ENCODE data around the gene ANTXRL.

The ANTXRL gene

DNA sequence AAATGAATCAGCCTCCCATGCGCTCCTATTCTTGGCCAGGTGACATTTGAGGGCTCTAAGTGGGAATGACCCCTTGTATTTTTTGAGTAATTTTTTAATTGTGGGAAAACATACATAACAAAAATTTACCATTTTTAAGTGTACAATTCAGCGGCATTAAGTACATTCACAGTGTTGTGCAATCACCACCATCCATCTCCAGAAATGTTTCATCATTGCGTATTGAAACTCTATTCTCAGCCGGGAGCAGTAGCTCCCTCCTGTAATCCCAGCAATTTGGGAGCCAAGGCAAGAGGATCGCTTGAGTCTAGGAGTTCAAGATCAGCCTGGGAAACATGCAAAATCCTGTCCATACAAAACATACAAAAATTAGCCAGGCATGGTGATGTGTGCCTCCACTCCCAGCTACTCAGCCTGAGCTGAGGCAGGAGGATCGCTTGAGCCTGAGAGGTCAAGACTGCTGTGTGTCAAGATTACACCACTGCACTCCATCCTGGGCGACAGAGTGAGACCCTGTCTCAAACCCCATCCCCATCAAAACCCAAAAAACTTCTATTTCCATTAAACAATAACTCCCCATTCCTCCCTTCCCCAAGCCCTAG is 2.5 kb downstream of the ANTXRL start:
- Histone ChIP-seq H3K27me3 (ENCODE audit: insufficient read depth, low read length, poor library complexity) (no peaks in the 10 kb centered on the region), H3K4me1 (ENCODE audit: insufficient read depth, low read length) (peaks cover 16% of the 10 kb centered on the region), H3K4me3 (ENCODE audit: low read depth in 1 of 2, low read length in 2 of 2) (no peak overlapping the region), H2AFZ (ENCODE audit: low read depth, low read length) (no peak overlapping the region), H3K79me2 (ENCODE audit: insufficient read depth, low read length) (no peaks in the 10 kb centered on the region), H3K9ac (ENCODE audit: low read depth, low read length) (no peak overlapping the region), H3K36me3 (ENCODE audit: insufficient read depth, low read length) (no peaks in the 10 kb centered on the region), H3K27ac (ENCODE audit: low read length) (no peak overlapping the region), H3K9me3 (ENCODE audit: insufficient read depth, low read length, severe bottlenecking) (no peaks in the 10 kb centered on the region), H4K20me1 (ENCODE audit: insufficient read depth, low read length) (no peaks in the 10 kb centered on the region), H3K4me2 (ENCODE audit: insufficient read depth, low read length) (no peak overlapping the region)
- TF ChIP-seq EZH2 (IDR thresholded peaks at IDR 0.05; ENCODE audit: borderline replicate concordance, low read depth, low read length, severe bottlenecking): no peak
- TF ChIP-seq, protein P1, sequence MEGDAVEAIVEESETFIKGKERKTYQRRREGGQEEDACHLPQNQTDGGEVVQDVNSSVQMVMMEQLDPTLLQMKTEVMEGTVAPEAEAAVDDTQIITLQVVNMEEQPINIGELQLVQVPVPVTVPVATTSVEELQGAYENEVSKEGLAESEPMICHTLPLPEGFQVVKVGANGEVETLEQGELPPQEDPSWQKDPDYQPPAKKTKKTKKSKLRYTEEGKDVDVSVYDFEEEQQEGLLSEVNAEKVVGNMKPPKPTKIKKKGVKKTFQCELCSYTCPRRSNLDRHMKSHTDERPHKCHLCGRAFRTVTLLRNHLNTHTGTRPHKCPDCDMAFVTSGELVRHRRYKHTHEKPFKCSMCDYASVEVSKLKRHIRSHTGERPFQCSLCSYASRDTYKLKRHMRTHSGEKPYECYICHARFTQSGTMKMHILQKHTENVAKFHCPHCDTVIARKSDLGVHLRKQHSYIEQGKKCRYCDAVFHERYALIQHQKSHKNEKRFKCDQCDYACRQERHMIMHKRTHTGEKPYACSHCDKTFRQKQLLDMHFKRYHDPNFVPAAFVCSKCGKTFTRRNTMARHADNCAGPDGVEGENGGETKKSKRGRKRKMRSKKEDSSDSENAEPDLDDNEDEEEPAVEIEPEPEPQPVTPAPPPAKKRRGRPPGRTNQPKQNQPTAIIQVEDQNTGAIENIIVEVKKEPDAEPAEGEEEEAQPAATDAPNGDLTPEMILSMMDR (IDR thresholded peaks at IDR 0.05; ENCODE audit: borderline replicate concordance, extremely low read depth, low read length, poor library complexity, severe bottlenecking): no peak
- ATAC-seq (ENCODE audit: insufficient read depth, low read depth) (no peak), DNase-seq (no peak)

DNA sequence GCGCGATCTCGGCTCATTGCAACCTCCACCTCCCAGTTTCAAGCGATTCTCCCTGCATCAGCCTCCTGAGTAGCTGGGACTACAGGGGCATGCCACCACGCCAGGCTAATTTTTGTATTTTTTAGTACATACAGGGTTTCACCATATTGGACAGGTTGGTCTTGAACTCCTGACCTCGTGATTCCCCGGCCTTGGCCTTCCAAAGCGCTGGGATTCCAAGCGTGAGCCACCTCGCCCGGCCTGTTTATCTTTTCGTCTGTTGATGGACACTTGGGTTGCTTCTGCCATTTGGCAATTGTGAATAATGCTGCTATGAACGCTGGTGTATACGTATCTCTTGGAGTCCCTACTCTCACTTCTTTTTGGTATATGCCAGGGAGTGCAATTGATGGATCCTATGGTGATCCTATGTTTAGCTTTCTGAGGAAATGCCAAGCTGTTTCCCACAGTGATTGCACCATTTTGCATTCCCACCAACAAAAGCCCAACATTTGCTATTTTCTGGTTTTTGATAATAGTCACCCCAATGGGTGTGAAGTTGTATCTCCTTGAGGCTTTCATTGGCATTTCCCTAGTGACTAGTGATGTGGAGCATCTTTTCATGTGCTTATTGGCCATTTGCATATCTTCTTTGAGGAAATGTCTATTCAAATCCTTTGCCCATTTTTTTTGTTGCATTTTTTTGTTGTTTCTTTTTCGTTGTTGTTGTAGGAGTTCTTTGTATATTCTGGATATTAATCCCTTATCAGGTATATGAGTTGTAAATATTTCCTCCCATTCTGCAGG is 3.5 kb downstream of the ANTXRL start:
- H3K27me3 ChIP-seq (ENCODE audit: insufficient read depth, low read length, poor library complexity): no peaks in the 10 kb centered on the region
- no peaks in the 10 kb centered on the region for H4K20me1 ChIP-seq (ENCODE audit: insufficient read depth, low read length)
- H3K27ac ChIP-seq (ENCODE audit: low read length): no peak overlapping the region
- no peak for ATAC-seq (ENCODE audit: insufficient read depth, low read depth)
- no peaks in the 10 kb centered on the region for H3K9me3 ChIP-seq (ENCODE audit: insufficient read depth, low read length, severe bottlenecking)
- H3K4me3 ChIP-seq (ENCODE audit: low read depth in 1 of 2, low read length in 2 of 2): no peak overlapping the region
- H3K4me1 ChIP-seq (ENCODE audit: insufficient read depth, low read length): peaks cover 13% of the 10 kb centered on the region
- no peak overlapping the region for H3K9ac ChIP-seq (ENCODE audit: low read depth, low read length)
- no peaks in the 10 kb centered on the region for H3K36me3 ChIP-seq (ENCODE audit: insufficient read depth, low read length)
- TF ChIP-seq, protein P1 (IDR thresholded peaks at IDR 0.05; ENCODE audit: borderline replicate concordance, extremely low read depth, low read length, poor library complexity, severe bottlenecking): no peak
- TF ChIP-seq EZH2 (IDR thresholded peaks at IDR 0.05; ENCODE audit: borderline replicate concordance, low read depth, low read length, severe bottlenecking): no peak
- DNase-seq: no peak
- H2AFZ ChIP-seq (ENCODE audit: low read depth, low read length): no peak overlapping the region
- H3K79me2 ChIP-seq (ENCODE audit: insufficient read depth, low read length): no peaks in the 10 kb centered on the region
- no peak overlapping the region for H3K4me2 ChIP-seq (ENCODE audit: insufficient read depth, low read length)

DNA sequence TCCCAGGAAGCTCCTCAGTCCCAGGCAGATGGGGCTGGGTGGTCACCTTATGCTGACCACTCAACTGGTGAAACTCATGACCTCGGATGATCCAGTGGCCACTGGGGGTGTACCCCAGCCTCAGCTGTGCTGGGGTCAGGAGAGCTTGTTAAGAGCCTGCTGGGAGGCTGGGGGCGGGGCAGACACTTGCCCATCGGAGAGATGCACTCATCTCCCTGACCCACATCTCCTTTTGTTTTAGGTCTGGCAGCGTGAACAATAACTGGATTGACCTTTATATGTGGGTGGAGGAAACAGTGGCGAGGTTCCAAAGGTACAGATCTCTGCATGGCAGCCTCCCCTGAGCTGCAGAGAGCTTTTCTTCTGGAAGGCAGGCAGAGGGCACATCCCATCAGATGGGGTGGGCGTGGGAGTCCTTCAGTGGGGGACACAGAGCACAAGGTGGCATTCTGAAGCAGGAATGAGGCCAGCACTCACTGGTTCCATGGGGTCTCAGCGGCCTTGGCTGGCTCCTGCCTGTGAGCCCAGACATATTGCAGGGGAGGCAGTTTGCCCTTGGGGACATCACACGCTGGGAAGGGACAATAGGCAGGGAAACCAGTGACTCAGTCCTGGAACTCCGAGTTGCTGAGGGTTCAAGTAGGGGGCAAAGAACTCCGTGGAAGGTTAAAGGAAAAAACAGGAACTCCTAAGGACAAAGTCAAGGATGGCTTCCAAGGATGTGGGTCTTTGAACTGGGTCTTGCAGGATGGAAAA is 5.2 kb downstream of the ANTXRL start:
- ATAC-seq (ENCODE audit: insufficient read depth, low read depth): no peak
- no peak for TF ChIP-seq EZH2 (IDR thresholded peaks at IDR 0.05; ENCODE audit: borderline replicate concordance, low read depth, low read length, severe bottlenecking)
- TF ChIP-seq, protein P1 (IDR thresholded peaks at IDR 0.05; ENCODE audit: borderline replicate concordance, extremely low read depth, low read length, poor library complexity, severe bottlenecking): no peak
- H3K4me2 ChIP-seq (ENCODE audit: insufficient read depth, low read length): no peak overlapping the region

More for the DNA sequence above, 5.2 kb downstream of the ANTXRL start:
- Histone ChIP-seq H3K4me3 (ENCODE audit: low read depth in 1 of 2, low read length in 2 of 2) (no peak overlapping the region), H4K20me1 (ENCODE audit: insufficient read depth, low read length) (no peaks in the 10 kb centered on the region), H2AFZ (ENCODE audit: low read depth, low read length) (no peak overlapping the region), H3K9ac (ENCODE audit: low read depth, low read length) (no peak overlapping the region), H3K4me1 (ENCODE audit: insufficient read depth, low read length) (peaks cover 3% of the 10 kb centered on the region), H3K9me3 (ENCODE audit: insufficient read depth, low read length, severe bottlenecking) (no peaks in the 10 kb centered on the region), H3K27me3 (ENCODE audit: insufficient read depth, low read length, poor library complexity) (no peaks in the 10 kb centered on the region), H3K36me3 (ENCODE audit: insufficient read depth, low read length) (no peaks in the 10 kb centered on the region), H3K27ac (ENCODE audit: low read length) (no peak overlapping the region), H3K79me2 (ENCODE audit: insufficient read depth, low read length) (no peaks in the 10 kb centered on the region)
- no peak for DNase-seq
